Activated B cell treated with CpG ODN at 0.5 μM for 24 hours (primary cell): ENCODE results near the gene KMT2A. TPM values are rescaled to one million over a fixed set of nuclear protein-coding genes. Genes with fewer than 3 reads are reported as not detected.
A peak's percentile ranks its signal among the peaks of the same experiment; 100 is the strongest.

Source experiments
- ATAC-seq: fragments of 200-7000 bp; cut with Tn5 transposase; one replicate; pipeline ENCODE4 v1.10.0; 2021; ENCODE audit warnings: low read depth, mild to moderate bottlenecking, moderate library complexity
- CTCF ChIA-PET: fragments of 350-600 bp; sonication (Branson Sonifier 250); formaldehyde crosslinking; loops from one replicate; lab custom pipeline; 2021; ENCODE audit warnings: antibody characterized with exemption; lab: Charles Lee
- POLR2A ChIA-PET: fragments of 350-600 bp; sonication (Branson Sonifier 250); formaldehyde crosslinking; loops from one replicate; lab custom pipeline; 2021; ENCODE audit warnings: antibody characterized with exemption; lab: Charles Lee
- DNase-seq: peaks from one replicate; pipeline ENCODE4 v3.0.0; 2022
- H3K27ac Mint-ChIP-seq: one replicate; pipeline ENCODE4 v1.8.0; 2020; ENCODE audit warnings: mixed read lengths
- H3K27me3 Mint-ChIP-seq: one replicate; pipeline ENCODE4 v1.8.0; 2021; ENCODE audit warnings: mixed read lengths
- H3K36me3 Mint-ChIP-seq: one replicate; pipeline ENCODE4 v1.8.0; 2021; ENCODE audit warnings: low read depth, mixed read lengths
- H3K4me1 Mint-ChIP-seq: one replicate; pipeline ENCODE4 v1.8.0; 2021; ENCODE audit warnings: mixed read lengths
- H3K4me3 Mint-ChIP-seq: one replicate; pipeline ENCODE4 v1.8.0; 2020; ENCODE audit warnings: mild to moderate bottlenecking, mixed read lengths
- H3K9me3 Mint-ChIP-seq: one replicate; pipeline ENCODE4 v1.8.0; 2020; ENCODE audit warnings: mixed read lengths
- intact Hi-C: fragments of 100-400 bp; cut with micrococcal nuclease; formaldehyde crosslinking; loops from one replicate; pipeline ENCODE4 v1.15.1; 2024
- total RNA-seq: library from RNA; stranded (reverse); gene quantifications from 2 replicates; pipeline ENCODE4 v1.2.3, GENCODE V29; 2022
- TF ChIP-seq, protein P1 (sequence below): fragments of 200-600 bp; IDR thresholded peaks from one replicate; pipeline ENCODE4 v1.8.0; 2022; ENCODE audit warnings: antibody characterized with exemption, mild to moderate bottlenecking

KMT2A gene
- total RNA-seq, 1 donor from 2014 or later: 117 TPM

DNA sequence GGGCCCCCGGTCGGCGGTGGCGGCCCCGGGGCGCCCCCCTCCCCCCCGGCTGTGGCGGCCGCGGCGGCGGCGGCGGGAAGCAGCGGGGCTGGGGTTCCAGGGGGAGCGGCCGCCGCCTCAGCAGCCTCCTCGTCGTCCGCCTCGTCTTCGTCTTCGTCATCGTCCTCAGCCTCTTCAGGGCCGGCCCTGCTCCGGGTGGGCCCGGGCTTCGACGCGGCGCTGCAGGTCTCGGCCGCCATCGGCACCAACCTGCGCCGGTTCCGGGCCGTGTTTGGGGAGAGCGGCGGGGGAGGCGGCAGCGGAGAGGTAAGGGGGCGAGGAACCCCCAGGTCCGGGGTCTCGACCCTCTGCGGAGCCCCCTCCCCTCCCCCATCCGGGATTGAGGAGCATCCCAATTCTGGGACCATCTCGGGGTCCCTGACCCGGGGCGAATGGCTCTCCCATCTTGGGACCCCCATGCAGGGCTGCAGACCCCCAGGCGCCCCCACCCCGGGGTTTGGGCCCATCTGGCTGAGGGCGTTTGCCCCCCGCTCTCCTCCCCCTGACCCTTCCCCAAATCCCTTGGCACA, 431 bp downstream of the KMT2A start:
- POLR2A ChIA-PET: interaction anchor here (0.7 to 3.0 kb wide), 12 partner anchors 9 to 582 kb away, joined by 3 to 30 read pairs (median 8); partner anchors contain the start of genes ARCN1, ATP5MG, TRAPPC4 and UBE4A
- intact Hi-C loops: loop anchor here (1.0 to 10.0 kb wide), 6 partner anchors 35 to 1202 kb away; partner anchors contain the start of genes ARCN1, ATP5MG, CBL and DDX6
- CTCF ChIA-PET: interaction anchor here (1.0 kb wide), 1 partner anchor 52 kb away, joined by 3 read pairs; no protein-coding TSS in a partner anchor
- peak; percentile 4 for ATAC-seq
- no peaks in the 10 kb centered on the region for H3K27me3 Mint-ChIP-seq
- H3K9me3 Mint-ChIP-seq: no peaks in the 10 kb centered on the region
- peak overlapping the region; percentile 94 for H3K27ac Mint-ChIP-seq
- no peak for DNase-seq
- peak overlapping the region; percentile 94 for H3K4me3 Mint-ChIP-seq
- peaks cover 30% of the 10 kb centered on the region for H3K36me3 Mint-ChIP-seq
- TF ChIP-seq, protein P1, sequence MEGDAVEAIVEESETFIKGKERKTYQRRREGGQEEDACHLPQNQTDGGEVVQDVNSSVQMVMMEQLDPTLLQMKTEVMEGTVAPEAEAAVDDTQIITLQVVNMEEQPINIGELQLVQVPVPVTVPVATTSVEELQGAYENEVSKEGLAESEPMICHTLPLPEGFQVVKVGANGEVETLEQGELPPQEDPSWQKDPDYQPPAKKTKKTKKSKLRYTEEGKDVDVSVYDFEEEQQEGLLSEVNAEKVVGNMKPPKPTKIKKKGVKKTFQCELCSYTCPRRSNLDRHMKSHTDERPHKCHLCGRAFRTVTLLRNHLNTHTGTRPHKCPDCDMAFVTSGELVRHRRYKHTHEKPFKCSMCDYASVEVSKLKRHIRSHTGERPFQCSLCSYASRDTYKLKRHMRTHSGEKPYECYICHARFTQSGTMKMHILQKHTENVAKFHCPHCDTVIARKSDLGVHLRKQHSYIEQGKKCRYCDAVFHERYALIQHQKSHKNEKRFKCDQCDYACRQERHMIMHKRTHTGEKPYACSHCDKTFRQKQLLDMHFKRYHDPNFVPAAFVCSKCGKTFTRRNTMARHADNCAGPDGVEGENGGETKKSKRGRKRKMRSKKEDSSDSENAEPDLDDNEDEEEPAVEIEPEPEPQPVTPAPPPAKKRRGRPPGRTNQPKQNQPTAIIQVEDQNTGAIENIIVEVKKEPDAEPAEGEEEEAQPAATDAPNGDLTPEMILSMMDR: no peak
- H3K4me1 Mint-ChIP-seq: peaks cover 43% of the 10 kb centered on the region

DNA sequence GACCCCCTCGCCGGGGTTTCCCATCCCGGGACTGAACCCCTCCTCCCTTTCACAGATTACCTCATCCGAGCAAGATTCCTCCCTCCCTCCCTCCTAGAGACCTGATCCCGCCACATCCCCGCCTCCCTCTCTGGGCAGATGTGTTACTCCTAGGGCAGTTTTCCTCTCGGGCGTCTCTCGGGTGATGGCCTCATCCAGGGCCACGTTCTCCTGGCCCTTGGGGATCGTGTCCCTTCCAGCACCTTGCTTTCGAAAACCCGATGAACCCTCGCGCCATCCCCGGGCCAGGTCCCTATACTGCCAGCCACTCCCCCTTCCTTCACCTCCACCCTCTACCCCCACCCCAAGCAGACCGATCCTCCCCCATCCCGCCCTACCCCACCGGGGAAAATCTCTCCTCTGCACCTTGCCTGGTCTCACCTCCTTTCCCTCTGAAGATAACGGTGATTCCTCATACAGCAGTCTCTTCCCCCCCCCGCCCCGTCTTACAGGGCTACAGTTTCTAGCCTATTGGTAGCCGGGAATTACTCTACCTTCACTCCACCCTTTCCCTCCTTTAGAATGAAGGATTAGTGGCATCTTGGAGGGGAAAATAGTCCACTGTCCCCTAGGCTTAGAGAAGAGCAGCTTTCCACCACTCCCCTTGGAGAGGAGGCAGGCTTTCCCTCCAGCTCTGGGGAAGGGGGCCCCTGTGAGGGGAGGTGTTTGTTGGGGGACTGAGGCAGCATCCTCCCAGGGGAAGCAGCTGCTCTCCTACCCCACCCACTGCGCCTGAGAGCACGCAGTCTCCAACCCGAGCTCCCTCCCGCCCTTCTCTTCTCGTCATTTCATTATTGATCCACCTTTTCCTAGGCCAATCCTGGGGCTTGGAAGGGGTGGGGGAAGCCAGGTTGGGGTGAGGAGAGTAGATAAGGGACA, 1.2 kb downstream of the KMT2A start:
- TF ChIP-seq, protein P1: no peak
- CTCF ChIA-PET: no interaction called here
- DNase-seq: peak; percentile 29
- ATAC-seq: no peak
- Mint-ChIP-seq H3K9me3 (no peaks in the 10 kb centered on the region), H3K4me3 (peak overlapping the region; percentile 94), H3K4me1 (peaks cover 51% of the 10 kb centered on the region), H3K27ac (peak overlapping the region; percentile 94), H3K36me3 (peaks cover 37% of the 10 kb centered on the region), H3K27me3 (no peaks in the 10 kb centered on the region)
- intact Hi-C loops: loop anchor here (1.0 to 10.0 kb wide), 7 partner anchors 11 to 1203 kb away; partner anchors contain the start of genes ARCN1, CBL, DDX6 and PCSK7
- POLR2A ChIA-PET: interaction anchor here (1.0 kb wide), 1 partner anchor 78 kb away, joined by 3 read pairs; the partner anchor contains the start of gene UBE4A

DNA sequence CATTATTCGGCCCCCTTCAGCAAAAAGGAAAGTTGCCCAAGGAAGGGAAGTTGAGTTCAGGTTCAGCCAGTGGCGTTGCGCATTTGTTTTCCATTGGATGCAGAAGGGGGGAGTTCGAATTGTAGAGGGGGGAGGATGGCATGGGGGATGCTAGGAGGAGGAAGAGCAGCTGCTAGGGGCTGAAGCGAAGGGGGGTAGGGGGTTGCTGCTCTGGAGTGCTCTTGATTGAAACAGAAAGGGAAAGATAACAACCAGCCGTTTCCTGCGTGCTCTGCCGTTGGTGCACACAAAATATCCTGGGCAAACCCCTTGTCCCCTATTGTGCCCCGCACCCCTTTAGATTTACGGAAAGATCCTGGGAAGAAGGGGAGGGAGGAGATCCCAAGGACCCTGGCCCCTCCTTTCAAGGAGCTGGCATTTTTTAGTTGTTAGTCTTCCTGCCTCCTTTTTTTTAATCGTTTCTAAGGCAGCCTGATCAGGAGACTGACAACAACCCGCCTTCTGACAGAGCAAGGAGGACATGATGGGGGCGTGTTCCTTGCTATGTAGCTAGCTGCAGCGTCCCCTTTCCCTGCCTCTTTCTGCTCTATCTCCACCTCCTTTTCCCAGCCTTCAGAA, 2.1 kb downstream of the KMT2A start:
- ChIA-PET POLR2A (interaction anchor here (0.5 to 1.0 kb wide), 2 partner anchors 14 to 79 kb away, joined by 3 read pairs; partner anchors contain the start of gene UBE4A), CTCF (interaction anchor here (1.2 kb wide), 1 partner anchor 50 kb away, joined by 3 read pairs; no protein-coding TSS in a partner anchor)
- Mint-ChIP-seq H3K4me1 (peaks cover 60% of the 10 kb centered on the region), H3K27ac (peak overlapping the region; percentile 94), H3K36me3 (peaks cover 37% of the 10 kb centered on the region), H3K9me3 (no peaks in the 10 kb centered on the region), H3K4me3 (peak overlapping the region; percentile 94), H3K27me3 (no peaks in the 10 kb centered on the region)
- TF ChIP-seq, protein P1: no peak
- DNase-seq (peak; percentile 27), ATAC-seq (peak; percentile 27)
- intact Hi-C loops: loop anchor here (1.0 to 10.0 kb wide), 7 partner anchors 10 to 1204 kb away; partner anchors contain the start of genes ARCN1, CBL, DDX6 and PCSK7

DNA sequence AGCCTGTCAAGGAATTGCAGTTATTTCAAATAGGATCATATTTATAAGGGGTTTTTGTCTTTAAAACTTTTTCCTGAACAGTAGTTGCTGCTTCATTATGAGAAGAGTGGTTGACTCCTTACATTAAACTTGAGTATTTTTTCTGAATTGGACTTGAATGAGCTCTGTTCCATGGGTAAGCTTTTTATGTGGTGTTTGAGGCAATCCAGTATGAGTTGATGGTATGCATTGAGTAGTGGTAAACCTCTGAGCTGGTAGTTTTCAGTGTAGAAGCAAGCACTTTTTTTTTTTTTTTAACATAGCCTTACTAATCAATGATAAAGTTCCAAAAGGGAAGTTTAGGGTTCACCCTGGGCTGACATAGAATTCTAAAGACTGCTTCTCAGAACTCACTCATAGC, 3.4 kb downstream of the KMT2A start:
- POLR2A ChIA-PET: no interaction called here
- ATAC-seq: no peak
- H3K9me3 Mint-ChIP-seq: no peaks in the 10 kb centered on the region
- no peak for DNase-seq
- peak overlapping the region; percentile 52 for H3K4me3 Mint-ChIP-seq
- intact Hi-C loops: loop anchor here (2.0 to 10.0 kb wide), 5 partner anchors 133 to 1205 kb away; partner anchors contain the start of genes ARCN1, CBL, DDX6 and PCSK7
- H3K4me1 Mint-ChIP-seq: peaks cover 69% of the 10 kb centered on the region
- CTCF ChIA-PET: interaction anchor here (1.2 kb wide), 1 partner anchor 49 kb away, joined by 3 read pairs; no protein-coding TSS in a partner anchor
- peaks cover 37% of the 10 kb centered on the region for H3K36me3 Mint-ChIP-seq
- no peaks in the 10 kb centered on the region for H3K27me3 Mint-ChIP-seq
- H3K27ac Mint-ChIP-seq: peak overlapping the region; percentile 94
- TF ChIP-seq, protein P1: no peak
